OCI-LY7 (cell line): ENCODE measurements around the gene ME1. TPM values are rescaled to one million over a fixed set of nuclear protein-coding genes. Genes with fewer than 3 reads are reported as not detected.

ENCODE experiments used
- BruUV-seq: library from RNA; stranded (reverse); fragments of 400-500 nt; replicated peaks from 2 replicates; lab custom pipeline; 2021; lab: Mats Ljungman, UMichigan
- CTCF ChIA-PET: fragments of 300-600 bp; sonication (Branson Sonifier 250); formaldehyde crosslinking; loops from one replicate; lab custom pipeline; 2022; ENCODE audit warnings: antibody characterized with exemption; ENCODE audit not compliant: unreplicated experiment; lab: Charles Lee
- POLR2A ChIA-PET: fragments of 300-600 bp; sonication (Branson Sonifier 250); formaldehyde crosslinking; loops from one replicate; lab custom pipeline; 2022; ENCODE audit warnings: antibody characterized with exemption; lab: Charles Lee
- DNase-seq: peaks from one replicate; pipeline ENCODE4 v3.0.0-alpha.2; 2015; ENCODE audit warnings: low spot score
- H2AFZ ChIP-seq: fragments of 200-600 bp; sonication (generic), shearing (Covaris generic); 2 replicates; pipeline ENCODE4 v1.6.1; 2014; ENCODE audit warnings: mild to moderate bottlenecking, antibody characterized with exemption, low read length, moderate library complexity
- H3K27ac ChIP-seq: fragments of 200-600 bp; sonication (generic); 2 replicates; pipeline ENCODE4 v1.5.1; 2014; ENCODE audit warnings: mixed run types, low read depth, mild to moderate bottlenecking, moderate library complexity, low read length, inconsistent platforms; ENCODE audit not compliant: poor library complexity, severe bottlenecking
- H3K36me3 ChIP-seq: fragments of 200-600 bp; sonication (generic); 2 replicates; pipeline ENCODE4 v1.6.1; 2014; ENCODE audit warnings: mild to moderate bottlenecking, antibody characterized with exemption, low read length, moderate library complexity, mixed read lengths; ENCODE audit not compliant: insufficient read depth
- H3K4me1 ChIP-seq: fragments of 200-600 bp; sonication (generic); 2 replicates; pipeline ENCODE4 v1.5.1; 2014; ENCODE audit warnings: mild to moderate bottlenecking, low read length; ENCODE audit not compliant: insufficient read depth, poor library complexity, severe bottlenecking
- H3K4me2 ChIP-seq: fragments of 200-600 bp; sonication (generic); 2 replicates; pipeline ENCODE4 v1.6.1; 2014; ENCODE audit warnings: mild to moderate bottlenecking, low read length
- H3K4me3 ChIP-seq: fragments of 200-600 bp; sonication (generic); 2 replicates; pipeline ENCODE4 v1.5.1; 2014; ENCODE audit warnings: mild to moderate bottlenecking, low read depth, low read length; ENCODE audit not compliant: poor library complexity, severe bottlenecking
- H3K79me2 ChIP-seq: fragments of 200-600 bp; sonication (generic); 2 replicates; pipeline ENCODE4 v1.6.1; 2016; ENCODE audit warnings: low read depth, mild to moderate bottlenecking, low read length, moderate library complexity, mixed read lengths; ENCODE audit not compliant: insufficient read depth
- H3K9me2 ChIP-seq: fragments of 200-600 bp; sonication (generic); 2 replicates; pipeline ENCODE4 v1.6.1; 2016; ENCODE audit warnings: mild to moderate bottlenecking, low read length, mixed read lengths; ENCODE audit not compliant: insufficient read depth
- H3K9me3 ChIP-seq: fragments of 200-600 bp; sonication (generic); 2 replicates; pipeline ENCODE4 v1.6.1; 2014; ENCODE audit warnings: mild to moderate bottlenecking, mixed run types, low read length, mixed read lengths
- H4K20me1 ChIP-seq: fragments of 200-600 bp; sonication (generic); 2 replicates; pipeline ENCODE4 v1.6.1; 2014; ENCODE audit warnings: mild to moderate bottlenecking, antibody characterized with exemption, low read length, moderate library complexity, mixed read lengths; ENCODE audit not compliant: insufficient read depth
- CTCF ChIP-seq: fragments of 200-600 bp; sonication (generic); conservative IDR thresholded peaks from 2 replicates; pipeline ENCODE4 v1.5.1; 2014; ENCODE audit warnings: mild to moderate bottlenecking, antibody characterized with exemption, low read length, moderate library complexity, mixed read lengths
- EZH2phosphoT487 ChIP-seq: fragments of 200-600 bp; sonication (generic); IDR thresholded peaks from 2 replicates; pipeline ENCODE4 v1.6.1; 2018; ENCODE audit warnings: low read depth, borderline replicate concordance, mild to moderate bottlenecking, mixed run types, antibody characterized with exemption, low read length, moderate library complexity, mixed read lengths
- intact Hi-C: fragments of 100-400 bp; cut with micrococcal nuclease; formaldehyde crosslinking; loops from one replicate; pipeline ENCODE4 v1.10.0; 2022; ENCODE audit not compliant: unreplicated experiment
- total RNA-seq, 2 experiments: library from RNA; depleted of rRNA in 1 of 2; stranded (reverse); fragments of >200 nt in 1 of 2; shearing (Covaris generic) in 1 of 2; gene quantifications; 2 replicates each; pipeline ENCODE4 v1.2.3, GENCODE V29; 2014 to 2022

Gene ME1
- total RNA-seq, 2 experiments from 2014 or later: not detected

GRCh38 chr6:83433177-83433576 lies 2.3 kb upstream of the ME1 start:
- Histone ChIP-seq H3K36me3 (no peaks in the 10 kb centered on the region), H2AFZ (no peak overlapping the region), H4K20me1 (no peaks in the 10 kb centered on the region), H3K4me1 (no peaks in the 10 kb centered on the region), H3K9me2 (no peaks in the 10 kb centered on the region), H3K4me2 (no peak overlapping the region), H3K4me3 (no peak overlapping the region), H3K9me3 (no peaks in the 10 kb centered on the region), H3K79me2 (no peaks in the 10 kb centered on the region), H3K27ac (no peak overlapping the region)
- intact Hi-C loops: no loop called here
- CTCF ChIA-PET: no interaction called here
- TF ChIP-seq EZH2phosphoT487 (no peak), CTCF (no peak)
- DNase-seq: no peak
- no TSS peak for BruUV-seq
- POLR2A ChIA-PET: interaction anchor here (0.6 kb wide), 1 partner anchor 597 kb away, joined by 3 read pairs; no protein-coding TSS in a partner anchor

DNA sequence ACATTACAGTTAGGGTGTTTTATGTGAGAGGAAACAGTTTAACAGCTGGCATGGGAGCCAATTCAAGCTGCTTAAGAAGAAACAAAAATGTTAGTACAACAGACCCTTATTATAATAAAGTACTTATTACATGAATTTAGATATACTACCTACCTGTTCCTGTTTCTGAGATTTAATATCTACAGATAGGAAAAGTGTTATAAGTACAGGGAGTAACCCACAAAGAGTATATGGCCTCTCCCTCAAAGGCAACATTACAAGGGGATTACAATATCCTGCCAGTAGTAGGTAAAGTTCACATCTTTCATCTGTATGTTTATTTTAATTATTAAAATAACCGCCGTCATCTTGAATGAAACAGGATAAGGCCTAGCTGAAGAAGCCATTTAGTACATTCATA lies 1.8 kb upstream of the ME1 start:
- H4K20me1 ChIP-seq: no peaks in the 10 kb centered on the region
- ChIA-PET CTCF (no interaction called here), POLR2A (interaction anchor here (0.6 kb wide), 1 partner anchor 598 kb away, joined by 3 read pairs; no protein-coding TSS in a partner anchor)
- no peak for TF ChIP-seq EZH2phosphoT487
- TF ChIP-seq CTCF: no peak
- no TSS peak for BruUV-seq
- no peak overlapping the region for H3K4me2 ChIP-seq
- no peak overlapping the region for H3K4me3 ChIP-seq
- no peak overlapping the region for H3K27ac ChIP-seq
- intact Hi-C loops: no loop called here
- H3K79me2 ChIP-seq: no peaks in the 10 kb centered on the region
- DNase-seq: no peak
- no peaks in the 10 kb centered on the region for H3K4me1 ChIP-seq
- no peaks in the 10 kb centered on the region for H3K36me3 ChIP-seq
- H3K9me3 ChIP-seq: no peaks in the 10 kb centered on the region
- H2AFZ ChIP-seq: no peak overlapping the region
- H3K9me2 ChIP-seq: no peaks in the 10 kb centered on the region

DNA sequence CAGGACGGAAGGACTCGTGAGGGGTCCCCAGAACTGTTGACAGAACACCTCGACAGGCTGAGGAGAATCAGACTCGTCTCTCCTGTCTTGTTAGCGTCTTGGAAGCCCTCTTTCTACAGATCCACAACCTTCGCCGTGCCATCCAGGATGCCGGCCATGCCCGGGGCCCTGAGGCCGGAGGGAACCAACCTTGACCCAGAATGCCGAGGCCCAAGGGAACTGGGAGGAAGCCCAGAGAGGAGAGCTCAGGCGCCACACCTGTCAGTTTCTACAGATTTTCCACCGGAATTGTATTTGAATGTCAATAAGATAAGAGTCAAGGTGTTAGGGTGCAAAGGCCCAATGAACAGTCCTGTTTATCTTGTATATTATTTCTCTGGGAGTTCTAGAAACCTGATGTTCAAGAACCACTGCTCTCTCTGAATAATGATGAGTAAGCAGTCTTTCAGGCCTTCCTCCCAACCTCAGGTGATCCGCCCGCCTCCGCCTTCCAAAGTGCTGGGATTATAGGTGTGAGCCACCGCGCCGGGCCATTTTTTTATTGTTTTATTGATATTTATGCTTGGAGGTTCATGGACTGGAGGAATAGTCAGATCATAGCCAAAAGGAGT lies 799 bp upstream of the ME1 start:
- Histone ChIP-seq H3K9me3 (no peaks in the 10 kb centered on the region), H4K20me1 (no peaks in the 10 kb centered on the region), H2AFZ (no peak overlapping the region), H3K9me2 (no peaks in the 10 kb centered on the region), H3K4me3 (no peak overlapping the region), H3K4me2 (no peak overlapping the region), H3K79me2 (no peaks in the 10 kb centered on the region), H3K36me3 (no peaks in the 10 kb centered on the region), H3K4me1 (no peaks in the 10 kb centered on the region), H3K27ac (no peak overlapping the region)
- CTCF ChIA-PET: no interaction called here
- no TSS peak for BruUV-seq
- POLR2A ChIA-PET: no interaction called here
- DNase-seq: no peak
- intact Hi-C loops: no loop called here
- no peak for TF ChIP-seq EZH2phosphoT487
- TF ChIP-seq CTCF: no peak
